Retinal pigment epithelial cell (primary cell): ENCODE results near the gene GALK2.

Source experiments
- DNase-seq: peaks from one replicate; pipeline ENCODE4 v3.0.0-alpha.2; 2010; ENCODE audit warnings: low read depth
- H3K4me3 ChIP-seq: 2 replicates; pipeline ENCODE4 v1.5.1; 2011; ENCODE audit warnings: mild to moderate bottlenecking, low read length, control low read depth, moderate library complexity
- CTCF ChIP-seq: conservative IDR thresholded peaks from 2 replicates; pipeline ENCODE4 v1.5.1; 2011; ENCODE audit warnings: low read depth, low read length, control low read depth, inconsistent platforms

Gene GALK2

GRCh38 chr15:49279521-49280456 lies 109.7 kb downstream of the GALK2 start:
- no peak for DNase-seq
- no peak overlapping the region for H3K4me3 ChIP-seq
- no peak for TF ChIP-seq CTCF

- DNase-seq = no peak
- TF ChIP-seq CTCF = no peak
- H3K4me3 ChIP-seq = no peak overlapping the region
Observed at GRCh38 chr15:49282366-49282765, 112.3 kb downstream of the GALK2 start.

GRCh38 chr15:49286649-49287404 lies 116.8 kb downstream of the GALK2 start:
- no peak overlapping the region for H3K4me3 ChIP-seq
- TF ChIP-seq CTCF = no peak
- no peak for DNase-seq

- no peak overlapping the region for H3K4me3 ChIP-seq
- no peak for DNase-seq
- TF ChIP-seq CTCF = no peak
Observed at GRCh38 chr15:49287481-49287880, 117.4 kb downstream of the GALK2 start.

- DNase-seq = no peak
- no peak for TF ChIP-seq CTCF
- no peak overlapping the region for H3K4me3 ChIP-seq
Observed at GRCh38 chr15:49288391-49288790, 118.3 kb downstream of the GALK2 start.

GRCh38 chr15:49290191-49290590 lies 120.1 kb downstream of the GALK2 start:
- no peak for DNase-seq
- H3K4me3 ChIP-seq = no peak overlapping the region
- TF ChIP-seq CTCF = no peak
